H1 (cell line): ENCODE results near the gene GAS7. TPM values are rescaled to one million over a fixed set of nuclear protein-coding genes. Genes with fewer than 3 reads are reported as not detected.

ENCODE experiments used
- CHD2 ChIP-seq: IDR thresholded peaks from 2 replicates; pipeline ENCODE4 v1.6.1; 2012; ENCODE audit warnings: low read length, improper control_type of control experiment
- CTBP2 ChIP-seq: IDR thresholded peaks from 2 replicates; pipeline ENCODE4 v1.7.0; 2011; ENCODE audit warnings: borderline replicate concordance, mild to moderate bottlenecking, moderate library complexity, mixed read lengths, low read length; ENCODE audit not compliant: insufficient read depth, insufficient read length
- EGR1 ChIP-seq: IDR thresholded peaks from 2 replicates; pipeline ENCODE4 v1.6.1; 2011; ENCODE audit warnings: low read depth, low read length, borderline replicate concordance
- JUND ChIP-seq: IDR thresholded peaks from 2 replicates; pipeline ENCODE4 v1.6.1; 2011; ENCODE audit warnings: mild to moderate bottlenecking, improper control_type of control experiment, low read length
- KDM1A ChIP-seq: fragments of 200-600, 300-600 bp; sonication (generic); IDR thresholded peaks from 2 replicates; pipeline ENCODE4 v1.7.1; 2016; ENCODE audit warnings: mild to moderate bottlenecking, low read length, borderline replicate concordance
- MAFK ChIP-seq: IDR thresholded peaks from 2 replicates; pipeline ENCODE4 v1.6.1; 2012; ENCODE audit warnings: low read depth, mild to moderate bottlenecking, improper control_type of control experiment, low read length
- MAX ChIP-seq: IDR thresholded peaks from 2 replicates; pipeline ENCODE4 v1.6.1; 2012; ENCODE audit warnings: inconsistent platforms
- PHF8 ChIP-seq: fragments of 200-600 bp; sonication (generic); conservative IDR thresholded peaks from 2 replicates; pipeline ENCODE4 v1.7.1; 2012; ENCODE audit warnings: low read depth, mild to moderate bottlenecking, inconsistent platforms, low read length, moderate library complexity
- POLR2A ChIP-seq, 2 experiments: IDR thresholded peaks; 1 replicate in 1 of 2; 2 replicates in 1 of 2; pipeline ENCODE4 v1.6.1; 2011; ENCODE audit warnings: low read depth in 2 of 2, low read length in 2 of 2, mild to moderate bottlenecking in 2 of 2; ENCODE audit errors: control extremely low read depth in 1 of 2
- RFX5 ChIP-seq: IDR thresholded peaks from 2 replicates; pipeline ENCODE4 v1.6.1; 2011; ENCODE audit warnings: low read depth, low read length, improper control_type of control experiment, borderline replicate concordance
- SIN3A ChIP-seq, 2 experiments: IDR thresholded peaks in 1 of 2; conservative IDR thresholded peaks in 1 of 2; 2 replicates each; pipeline ENCODE4 v1.6.1; 2011 to 2012; ENCODE audit warnings: low read length in 2 of 2, improper control_type of control experiment in 1 of 2, low read depth in 1 of 2, mild to moderate bottlenecking in 1 of 2
- polyA plus RNA-seq, 7 experiments: library from polyadenylated mRNA; depleted of rRNA in 3 of 7; stranded (reverse) in 5 of 7; unstranded in 2 of 7; fragments of >200 nt in 5 of 7; fragments of 200-250 nt in 2 of 7; gene quantifications; 1 replicate in 5 of 7; 2 replicates in 1 of 7; 4 replicates in 1 of 7; pipeline versions ENCODE4 v1.2.1 to v1.2.3, GENCODE V29; 2011 to 2013; ENCODE audit warnings: missing spikeins in 2 of 7, mixed read lengths in 2 of 7
- total RNA-seq: library from RNA; stranded (reverse); fragmentation: NEBNext Ultra II Directional; extraction: Animal tissue kit (Norgen Biotek cat#: 25700); gene quantifications from 2 replicates; pipeline ENCODE4 v1.2.1, GENCODE V29; 2021
- TF ChIP-seq, protein P1 (sequence below): fragments of 300-600 bp; sonication (generic); IDR thresholded peaks from 2 replicates; pipeline ENCODE4 v1.7.1; 2012; ENCODE audit warnings: low read length, moderate library complexity, mild to moderate bottlenecking, inconsistent platforms; ENCODE audit not compliant: insufficient replicate concordance

The GAS7 gene
- total and polyA plus RNA-seq, 2 of the 8 experiments (the other 6 are each of a cell fraction or from before 2014, with no cell fraction given): 5.0 to 14.5 TPM

DNA sequence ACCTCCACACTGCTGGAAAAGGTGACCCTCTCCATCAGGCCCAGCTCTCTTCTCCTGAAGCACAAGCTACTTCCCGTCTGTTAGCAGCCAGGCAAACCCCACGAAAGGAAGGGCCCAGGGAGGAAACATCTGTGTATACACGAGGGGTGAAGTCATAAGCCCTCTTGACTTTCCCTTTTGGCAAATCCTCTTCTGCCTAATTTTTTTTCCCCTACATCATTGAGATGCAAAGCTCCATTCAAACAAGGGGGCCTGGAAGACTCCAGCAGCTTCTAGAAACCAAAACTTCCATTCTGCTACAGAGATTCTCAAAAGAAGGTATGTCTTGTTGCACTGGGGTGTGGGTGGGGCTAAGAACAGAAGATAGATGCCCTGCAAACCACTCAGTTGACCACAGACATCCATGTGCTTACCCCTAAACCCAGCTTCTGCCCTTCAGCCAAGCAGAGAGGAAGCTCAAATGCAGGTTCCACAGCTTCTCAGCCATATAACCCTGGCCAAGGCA lies 147.8 kb downstream of the GAS7 start (continued):
- TF ChIP-seq, protein P1, sequence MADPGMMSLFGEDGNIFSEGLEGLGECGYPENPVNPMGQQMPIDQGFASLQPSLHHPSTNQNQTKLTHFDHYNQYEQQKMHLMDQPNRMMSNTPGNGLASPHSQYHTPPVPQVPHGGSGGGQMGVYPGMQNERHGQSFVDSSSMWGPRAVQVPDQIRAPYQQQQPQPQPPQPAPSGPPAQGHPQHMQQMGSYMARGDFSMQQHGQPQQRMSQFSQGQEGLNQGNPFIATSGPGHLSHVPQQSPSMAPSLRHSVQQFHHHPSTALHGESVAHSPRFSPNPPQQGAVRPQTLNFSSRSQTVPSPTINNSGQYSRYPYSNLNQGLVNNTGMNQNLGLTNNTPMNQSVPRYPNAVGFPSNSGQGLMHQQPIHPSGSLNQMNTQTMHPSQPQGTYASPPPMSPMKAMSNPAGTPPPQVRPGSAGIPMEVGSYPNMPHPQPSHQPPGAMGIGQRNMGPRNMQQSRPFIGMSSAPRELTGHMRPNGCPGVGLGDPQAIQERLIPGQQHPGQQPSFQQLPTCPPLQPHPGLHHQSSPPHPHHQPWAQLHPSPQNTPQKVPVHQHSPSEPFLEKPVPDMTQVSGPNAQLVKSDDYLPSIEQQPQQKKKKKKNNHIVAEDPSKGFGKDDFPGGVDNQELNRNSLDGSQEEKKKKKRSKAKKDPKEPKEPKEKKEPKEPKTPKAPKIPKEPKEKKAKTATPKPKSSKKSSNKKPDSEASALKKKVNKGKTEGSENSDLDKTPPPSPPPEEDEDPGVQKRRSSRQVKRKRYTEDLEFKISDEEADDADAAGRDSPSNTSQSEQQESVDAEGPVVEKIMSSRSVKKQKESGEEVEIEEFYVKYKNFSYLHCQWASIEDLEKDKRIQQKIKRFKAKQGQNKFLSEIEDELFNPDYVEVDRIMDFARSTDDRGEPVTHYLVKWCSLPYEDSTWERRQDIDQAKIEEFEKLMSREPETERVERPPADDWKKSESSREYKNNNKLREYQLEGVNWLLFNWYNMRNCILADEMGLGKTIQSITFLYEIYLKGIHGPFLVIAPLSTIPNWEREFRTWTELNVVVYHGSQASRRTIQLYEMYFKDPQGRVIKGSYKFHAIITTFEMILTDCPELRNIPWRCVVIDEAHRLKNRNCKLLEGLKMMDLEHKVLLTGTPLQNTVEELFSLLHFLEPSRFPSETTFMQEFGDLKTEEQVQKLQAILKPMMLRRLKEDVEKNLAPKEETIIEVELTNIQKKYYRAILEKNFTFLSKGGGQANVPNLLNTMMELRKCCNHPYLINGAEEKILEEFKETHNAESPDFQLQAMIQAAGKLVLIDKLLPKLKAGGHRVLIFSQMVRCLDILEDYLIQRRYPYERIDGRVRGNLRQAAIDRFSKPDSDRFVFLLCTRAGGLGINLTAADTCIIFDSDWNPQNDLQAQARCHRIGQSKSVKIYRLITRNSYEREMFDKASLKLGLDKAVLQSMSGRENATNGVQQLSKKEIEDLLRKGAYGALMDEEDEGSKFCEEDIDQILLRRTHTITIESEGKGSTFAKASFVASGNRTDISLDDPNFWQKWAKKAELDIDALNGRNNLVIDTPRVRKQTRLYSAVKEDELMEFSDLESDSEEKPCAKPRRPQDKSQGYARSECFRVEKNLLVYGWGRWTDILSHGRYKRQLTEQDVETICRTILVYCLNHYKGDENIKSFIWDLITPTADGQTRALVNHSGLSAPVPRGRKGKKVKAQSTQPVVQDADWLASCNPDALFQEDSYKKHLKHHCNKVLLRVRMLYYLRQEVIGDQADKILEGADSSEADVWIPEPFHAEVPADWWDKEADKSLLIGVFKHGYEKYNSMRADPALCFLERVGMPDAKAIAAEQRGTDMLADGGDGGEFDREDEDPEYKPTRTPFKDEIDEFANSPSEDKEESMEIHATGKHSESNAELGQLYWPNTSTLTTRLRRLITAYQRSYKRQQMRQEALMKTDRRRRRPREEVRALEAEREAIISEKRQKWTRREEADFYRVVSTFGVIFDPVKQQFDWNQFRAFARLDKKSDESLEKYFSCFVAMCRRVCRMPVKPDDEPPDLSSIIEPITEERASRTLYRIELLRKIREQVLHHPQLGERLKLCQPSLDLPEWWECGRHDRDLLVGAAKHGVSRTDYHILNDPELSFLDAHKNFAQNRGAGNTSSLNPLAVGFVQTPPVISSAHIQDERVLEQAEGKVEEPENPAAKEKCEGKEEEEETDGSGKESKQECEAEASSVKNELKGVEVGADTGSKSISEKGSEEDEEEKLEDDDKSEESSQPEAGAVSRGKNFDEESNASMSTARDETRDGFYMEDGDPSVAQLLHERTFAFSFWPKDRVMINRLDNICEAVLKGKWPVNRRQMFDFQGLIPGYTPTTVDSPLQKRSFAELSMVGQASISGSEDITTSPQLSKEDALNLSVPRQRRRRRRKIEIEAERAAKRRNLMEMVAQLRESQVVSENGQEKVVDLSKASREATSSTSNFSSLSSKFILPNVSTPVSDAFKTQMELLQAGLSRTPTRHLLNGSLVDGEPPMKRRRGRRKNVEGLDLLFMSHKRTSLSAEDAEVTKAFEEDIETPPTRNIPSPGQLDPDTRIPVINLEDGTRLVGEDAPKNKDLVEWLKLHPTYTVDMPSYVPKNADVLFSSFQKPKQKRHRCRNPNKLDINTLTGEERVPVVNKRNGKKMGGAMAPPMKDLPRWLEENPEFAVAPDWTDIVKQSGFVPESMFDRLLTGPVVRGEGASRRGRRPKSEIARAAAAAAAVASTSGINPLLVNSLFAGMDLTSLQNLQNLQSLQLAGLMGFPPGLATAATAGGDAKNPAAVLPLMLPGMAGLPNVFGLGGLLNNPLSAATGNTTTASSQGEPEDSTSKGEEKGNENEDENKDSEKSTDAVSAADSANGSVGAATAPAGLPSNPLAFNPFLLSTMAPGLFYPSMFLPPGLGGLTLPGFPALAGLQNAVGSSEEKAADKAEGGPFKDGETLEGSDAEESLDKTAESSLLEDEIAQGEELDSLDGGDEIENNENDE: no peak
- no peak for TF ChIP-seq JUND
- no peak for TF ChIP-seq CTBP2
- no peak for TF ChIP-seq CHD2
- no peak for TF ChIP-seq EGR1
- TF ChIP-seq SIN3A (conservative IDR thresholded peaks at IDR 0.05 in 1 of 2, IDR thresholded peaks at IDR 0.05 in 1 of 2; ENCODE audit: low read depth in 1 of 2, low read length in 2 of 2): no peak
- no peak for TF ChIP-seq MAFK
- no peak for TF ChIP-seq POLR2A (IDR thresholded peaks at IDR 0.05; ENCODE audit: control extremely low read depth in 1 of 2, low read depth in 2 of 2, low read length in 2 of 2)
- no peak for TF ChIP-seq MAX
- TF ChIP-seq KDM1A: no peak
- no peak for TF ChIP-seq RFX5
- TF ChIP-seq PHF8: no peak
